ENCODE measurements around the gene IGSF21.

The IGSF21 gene

DNA sequence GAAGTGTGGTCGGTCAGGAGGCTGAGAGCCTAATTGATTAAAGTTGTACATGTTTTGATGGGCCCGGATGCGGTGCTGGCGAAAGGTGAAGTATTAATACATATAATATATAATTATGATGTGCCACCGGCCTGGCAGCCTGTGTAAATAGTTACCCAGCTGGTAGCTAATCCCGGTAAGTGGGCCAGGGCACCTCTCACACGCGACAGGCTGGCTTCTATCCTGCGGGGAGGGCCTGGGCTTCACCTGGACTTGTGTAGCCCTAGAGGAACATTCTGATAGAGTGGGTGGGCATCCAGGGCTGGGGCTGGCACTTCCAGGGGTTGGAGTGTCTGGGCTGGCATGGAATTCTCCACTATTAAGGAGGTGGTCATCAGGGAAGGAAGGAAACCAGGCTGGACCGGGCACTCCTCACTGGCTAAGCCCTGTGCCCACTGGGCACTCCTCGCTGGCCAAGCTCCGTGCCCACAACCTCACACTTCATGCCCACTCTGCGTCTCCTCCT, 48.3 kb downstream of the IGSF21 start:
- Histone ChIP-seq H3K4me2 (ENCODE audit: low read length) (no peak overlapping the region), H3K9me3 (ENCODE audit: low read length) (no peaks in the 10 kb centered on the region), H3K4me1 (ENCODE audit: insufficient read depth, low read length, severe bottlenecking) (no peaks in the 10 kb centered on the region), H3K27me3 (ENCODE audit: insufficient read depth, low read length) (no peaks in the 10 kb centered on the region; the same call in 1 of the 2 replicates), H4K20me1 (ENCODE audit: insufficient read depth, low read length) (no peaks in the 10 kb centered on the region), H3K9ac (ENCODE audit: low read length) (no peak overlapping the region), H3K4me3 (ENCODE audit: low read depth, low read length, poor library complexity, severe bottlenecking) (no peak overlapping the region), H3K36me3 (ENCODE audit: insufficient read depth, low read length) (no peaks in the 10 kb centered on the region), H2AFZ (ENCODE audit: low read length) (no peak overlapping the region), H3K9me2 (ENCODE audit: low read depth, low read length) (no peaks in the 10 kb centered on the region), H3K27ac (ENCODE audit: low read depth, low read length, poor library complexity, severe bottlenecking) (no peak overlapping the region), H3K79me2 (ENCODE audit: insufficient read depth, low read length) (no peaks in the 10 kb centered on the region), H3F3A (ENCODE audit: insufficient read depth, low read length) (no peaks in the 10 kb centered on the region)
- TF ChIP-seq, protein P1, sequence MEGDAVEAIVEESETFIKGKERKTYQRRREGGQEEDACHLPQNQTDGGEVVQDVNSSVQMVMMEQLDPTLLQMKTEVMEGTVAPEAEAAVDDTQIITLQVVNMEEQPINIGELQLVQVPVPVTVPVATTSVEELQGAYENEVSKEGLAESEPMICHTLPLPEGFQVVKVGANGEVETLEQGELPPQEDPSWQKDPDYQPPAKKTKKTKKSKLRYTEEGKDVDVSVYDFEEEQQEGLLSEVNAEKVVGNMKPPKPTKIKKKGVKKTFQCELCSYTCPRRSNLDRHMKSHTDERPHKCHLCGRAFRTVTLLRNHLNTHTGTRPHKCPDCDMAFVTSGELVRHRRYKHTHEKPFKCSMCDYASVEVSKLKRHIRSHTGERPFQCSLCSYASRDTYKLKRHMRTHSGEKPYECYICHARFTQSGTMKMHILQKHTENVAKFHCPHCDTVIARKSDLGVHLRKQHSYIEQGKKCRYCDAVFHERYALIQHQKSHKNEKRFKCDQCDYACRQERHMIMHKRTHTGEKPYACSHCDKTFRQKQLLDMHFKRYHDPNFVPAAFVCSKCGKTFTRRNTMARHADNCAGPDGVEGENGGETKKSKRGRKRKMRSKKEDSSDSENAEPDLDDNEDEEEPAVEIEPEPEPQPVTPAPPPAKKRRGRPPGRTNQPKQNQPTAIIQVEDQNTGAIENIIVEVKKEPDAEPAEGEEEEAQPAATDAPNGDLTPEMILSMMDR (IDR thresholded peaks at IDR 0.05; ENCODE audit: low read length): no peak
- no peak for TF ChIP-seq EZH2 (IDR thresholded peaks at IDR 0.05; ENCODE audit: borderline replicate concordance, low read length)

DNA sequence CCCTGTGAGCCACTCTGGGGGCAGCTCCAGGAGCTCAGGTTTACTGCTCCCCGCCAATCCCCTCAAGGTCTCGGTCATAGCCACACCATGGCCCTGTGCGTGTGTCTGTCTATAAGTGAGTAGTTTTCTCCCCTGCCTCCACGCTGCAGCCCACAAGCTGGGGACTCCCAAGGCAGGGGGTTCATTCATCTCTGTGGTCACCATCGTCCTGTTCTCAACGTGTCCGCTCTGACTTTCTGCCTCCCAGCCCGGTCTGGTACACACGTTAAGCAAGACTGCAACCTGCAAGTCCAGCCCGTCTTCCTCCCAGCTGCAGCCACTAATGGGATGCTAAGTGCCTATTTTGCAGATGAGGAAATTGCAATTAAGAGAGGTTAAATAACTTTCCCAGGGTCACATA, 49.8 kb downstream of the IGSF21 start:
- Histone ChIP-seq H3K27me3 (ENCODE audit: insufficient read depth, low read length) (no peaks in the 10 kb centered on the region; the same call in 1 of the 2 replicates), H3K36me3 (ENCODE audit: insufficient read depth, low read length) (no peaks in the 10 kb centered on the region)
- no peak for TF ChIP-seq EZH2 (IDR thresholded peaks at IDR 0.05; ENCODE audit: borderline replicate concordance, low read length)
- TF ChIP-seq, protein P1 (IDR thresholded peaks at IDR 0.05; ENCODE audit: low read length): no peak

DNA sequence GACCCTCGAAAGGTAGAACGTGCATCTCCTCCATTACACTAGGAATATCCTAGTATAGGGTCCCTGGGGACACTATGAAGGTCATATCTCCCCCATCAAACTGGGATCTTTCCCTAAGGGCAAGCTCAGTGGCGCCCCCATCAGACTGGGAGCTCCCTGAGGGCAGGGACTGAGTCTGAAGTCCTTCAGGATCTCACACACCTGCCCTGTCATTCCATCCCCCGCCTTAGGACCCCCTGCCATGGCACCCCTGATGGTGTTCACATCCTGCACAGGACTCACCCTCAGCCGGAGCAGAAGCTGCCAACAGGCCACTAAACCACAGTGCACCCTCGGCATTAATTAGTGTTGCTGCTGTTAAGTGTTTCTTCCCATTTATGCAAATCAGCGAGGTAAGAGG, 50.4 kb downstream of the IGSF21 start:
- H3K4me2 ChIP-seq (ENCODE audit: low read length): no peak overlapping the region
- H3K27ac ChIP-seq (ENCODE audit: low read depth, low read length, poor library complexity, severe bottlenecking): no peak overlapping the region
- no peaks in the 10 kb centered on the region for H3F3A ChIP-seq (ENCODE audit: insufficient read depth, low read length)
- H3K36me3 ChIP-seq (ENCODE audit: insufficient read depth, low read length): no peaks in the 10 kb centered on the region
- no peaks in the 10 kb centered on the region for H3K4me1 ChIP-seq (ENCODE audit: insufficient read depth, low read length, severe bottlenecking)
- no peaks in the 10 kb centered on the region for H4K20me1 ChIP-seq (ENCODE audit: insufficient read depth, low read length)
- H2AFZ ChIP-seq (ENCODE audit: low read length): no peak overlapping the region
- H3K9ac ChIP-seq (ENCODE audit: low read length): no peak overlapping the region
- TF ChIP-seq EZH2 (IDR thresholded peaks at IDR 0.05; ENCODE audit: borderline replicate concordance, low read length): no peak
- TF ChIP-seq, protein P1 (IDR thresholded peaks at IDR 0.05; ENCODE audit: low read length): no peak
- no peak overlapping the region for H3K4me3 ChIP-seq (ENCODE audit: low read depth, low read length, poor library complexity, severe bottlenecking)
- H3K79me2 ChIP-seq (ENCODE audit: insufficient read depth, low read length): no peaks in the 10 kb centered on the region
- no peaks in the 10 kb centered on the region; the same call in 1 of the 2 replicates for H3K27me3 ChIP-seq (ENCODE audit: insufficient read depth, low read length)
- H3K9me2 ChIP-seq (ENCODE audit: low read depth, low read length): no peaks in the 10 kb centered on the region
- no peaks in the 10 kb centered on the region for H3K9me3 ChIP-seq (ENCODE audit: low read length)

More for the DNA sequence above, 49.8 kb downstream of the IGSF21 start:
- Histone ChIP-seq H3K9ac (ENCODE audit: low read length) (no peak overlapping the region), H3K9me3 (ENCODE audit: low read length) (no peaks in the 10 kb centered on the region), H3K79me2 (ENCODE audit: insufficient read depth, low read length) (no peaks in the 10 kb centered on the region), H3F3A (ENCODE audit: insufficient read depth, low read length) (no peaks in the 10 kb centered on the region), H3K4me1 (ENCODE audit: insufficient read depth, low read length, severe bottlenecking) (no peaks in the 10 kb centered on the region), H2AFZ (ENCODE audit: low read length) (no peak overlapping the region), H3K4me3 (ENCODE audit: low read depth, low read length, poor library complexity, severe bottlenecking) (no peak overlapping the region), H3K9me2 (ENCODE audit: low read depth, low read length) (no peaks in the 10 kb centered on the region), H4K20me1 (ENCODE audit: insufficient read depth, low read length) (no peaks in the 10 kb centered on the region), H3K4me2 (ENCODE audit: low read length) (no peak overlapping the region), H3K27ac (ENCODE audit: low read depth, low read length, poor library complexity, severe bottlenecking) (no peak overlapping the region)

Measured in OCI-LY1 (cell line).